SHP77 treated with DMSO at 0.1 percent for 48 hours (cell line): ENCODE data around the gene SBSN.
"Not testable (repeated sequence)": the region's sequence is repeated elsewhere in the genome, so short reads cannot be mapped to it uniquely, and the experiment has no call there.

Experiments used
- DNase-seq: peaks from one replicate; lab custom pipeline; 2025; lab: John Stamatoyannopoulos, UW

SBSN gene

GRCh38 chr19:35502751-35503150 is 25.4 kb downstream of the SBSN start:
- DNase-seq = no peak

- no peak for DNase-seq
Measured at GRCh38 chr19:35501684-35502083, 26.4 kb downstream of the SBSN start.

GRCh38 chr19:35500611-35501010 is 27.5 kb downstream of the SBSN start:
- no peak for DNase-seq

GRCh38 chr19:35498984-35499527 is 29.1 kb downstream of the SBSN start:
- DNase-seq = no peak

GRCh38 chr19:35498220-35498619 is 29.9 kb downstream of the SBSN start:
- no peak for DNase-seq

GRCh38 chr19:35497406-35497805 is 30.7 kb downstream of the SBSN start:
- no peak for DNase-seq

GRCh38 chr19:35495107-35496064 is 32.7 kb downstream of the SBSN start:
- DNase-seq = no peak

- DNase-seq = no peak
Measured at GRCh38 chr19:35493971-35494370, 34.1 kb downstream of the SBSN start.

- DNase-seq = no peak
Measured at GRCh38 chr19:35491836-35492360, 36.2 kb downstream of the SBSN start.

- DNase-seq = no peak
Measured at GRCh38 chr19:35490364-35490763, 37.7 kb downstream of the SBSN start, which contains the start of gene KRTDAP. Gene KRTDAP, minus strand, starts transcription at chr19:35490464. Its CDS starts 22 bp downstream, at chr19:35490442.

GRCh38 chr19:35488677-35489076 is 39.4 kb downstream of the SBSN start:
- no peak for DNase-seq

GRCh38 chr19:35487656-35488182 is 40.4 kb downstream of the SBSN start:
- DNase-seq = no peak

GRCh38 chr19:35486268-35486708 is 41.8 kb downstream of the SBSN start:
- DNase-seq = no peak

- no peak for DNase-seq
Measured at GRCh38 chr19:35484252-35485036, 43.7 kb downstream of the SBSN start.

- DNase-seq = no peak
Measured at GRCh38 chr19:35483089-35483488, 45.0 kb downstream of the SBSN start.

- no peak for DNase-seq
Measured at GRCh38 chr19:35478794-35479677, 49.1 kb downstream of the SBSN start.

GRCh38 chr19:35476149-35476548 is 52.0 kb downstream of the SBSN start:
- DNase-seq = no peak

GRCh38 chr19:35474594-35474993 is 53.5 kb downstream of the SBSN start:
- not testable (repeated sequence) for DNase-seq

GRCh38 chr19:35474104-35474503 is 54.0 kb downstream of the SBSN start:
- DNase-seq = no peak
